T-helper 2 cell treated with Interferon-gamma antibody and Interleukin-4, amounts not matched to agents 5 μg/mL and 100 μg/mL, for 36 hours (primary cell): Measurements from ENCODE around the gene TP63.
"Not testable (repeated sequence)": the region's sequence is repeated elsewhere in the genome, so short reads cannot be mapped to it uniquely, and the experiment has no call there.

Experiments
- DNase-seq: peaks from one replicate; pipeline ENCODE4 v3.0.0; 2021; ENCODE audit warnings: low spot score
- H3K27ac Mint-ChIP-seq: one replicate; pipeline ENCODE4 v1.8.0; 2021; ENCODE audit warnings: mild to moderate bottlenecking, mixed read lengths
- H3K27me3 Mint-ChIP-seq: one replicate; pipeline ENCODE4 v1.8.0; 2021; ENCODE audit warnings: low read depth, mixed read lengths
- H3K36me3 Mint-ChIP-seq: one replicate; pipeline ENCODE4 v1.8.0; 2021; ENCODE audit warnings: low read depth, mixed read lengths
- H3K4me1 Mint-ChIP-seq: one replicate; pipeline ENCODE4 v1.8.0; 2021; ENCODE audit warnings: low read depth, mixed read lengths
- H3K4me3 Mint-ChIP-seq: one replicate; pipeline ENCODE4 v1.8.0; 2022; ENCODE audit warnings: mild to moderate bottlenecking, moderate library complexity, mixed read lengths
- H3K9me3 Mint-ChIP-seq: one replicate; pipeline ENCODE4 v1.8.0; 2021; ENCODE audit warnings: mixed read lengths

Gene TP63

DNA sequence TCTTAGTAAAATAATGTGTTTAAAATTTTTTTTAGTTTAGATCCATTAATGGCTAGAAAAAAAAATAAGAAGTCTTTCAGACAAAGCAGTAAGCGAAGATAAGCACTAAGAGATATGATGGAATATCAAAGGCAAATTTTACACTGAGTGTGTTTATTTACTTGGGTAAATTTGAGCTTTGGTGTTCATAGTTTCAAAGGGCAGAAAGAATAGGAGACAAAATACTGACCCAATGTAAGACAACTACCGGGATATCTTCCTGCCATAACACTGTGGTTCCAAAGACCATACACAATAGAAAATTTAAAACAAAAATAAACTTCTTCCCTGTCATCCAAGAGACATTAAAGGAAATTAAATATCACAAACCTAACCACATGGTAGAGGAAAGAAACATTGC lies 25.5 kb upstream of the TP63 start:
- H3K27ac Mint-ChIP-seq, result no peak overlapping the region
- peaks cover 33% of the 10 kb centered on the region for H3K9me3 Mint-ChIP-seq
- no peak overlapping the region for H3K4me3 Mint-ChIP-seq
- DNase-seq, result no peak
- H3K4me1 Mint-ChIP-seq, result no peaks in the 10 kb centered on the region
- H3K36me3 Mint-ChIP-seq, result peaks cover 13% of the 10 kb centered on the region
- H3K27me3 Mint-ChIP-seq, result no peaks in the 10 kb centered on the region

DNA sequence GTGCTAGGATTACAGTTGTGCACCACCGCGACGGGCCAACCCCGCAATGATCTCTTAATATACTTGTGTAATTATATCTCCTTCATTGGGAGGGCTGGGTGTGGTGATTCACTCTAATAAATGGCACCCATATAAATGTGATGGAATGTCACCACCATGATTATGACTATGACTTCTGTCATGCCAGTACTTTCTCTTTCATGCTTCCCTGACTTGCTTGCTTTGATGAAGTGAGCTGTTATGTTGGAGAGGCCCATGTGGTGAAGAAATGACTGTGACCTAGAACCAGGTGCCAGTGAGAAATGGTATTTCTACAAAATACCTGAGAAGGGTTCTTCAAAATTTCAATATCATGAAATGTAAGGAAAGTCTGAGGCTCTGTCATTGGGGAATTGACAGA lies 24.4 kb upstream of the TP63 start:
- no peak overlapping the region for H3K4me3 Mint-ChIP-seq
- H3K9me3 Mint-ChIP-seq, result peaks cover 42% of the 10 kb centered on the region
- no peaks in the 10 kb centered on the region for H3K27me3 Mint-ChIP-seq
- H3K27ac Mint-ChIP-seq, result no peak overlapping the region
- H3K36me3 Mint-ChIP-seq, result peaks cover 16% of the 10 kb centered on the region
- DNase-seq, result no peak
- H3K4me1 Mint-ChIP-seq, result no peaks in the 10 kb centered on the region

- not testable (repeated sequence) for H3K4me3 Mint-ChIP-seq, H3K27ac Mint-ChIP-seq, DNase-seq, H3K27me3 Mint-ChIP-seq, H3K4me1 Mint-ChIP-seq
- Mint-ChIP-seq H3K36me3 (peaks cover 11% of the 10 kb centered on the region), H3K9me3 (peaks cover 36% of the 10 kb centered on the region)
These were observed 18.5 kb upstream of the TP63 start for GRCh38 chr3:189612641-189613040.

DNA sequence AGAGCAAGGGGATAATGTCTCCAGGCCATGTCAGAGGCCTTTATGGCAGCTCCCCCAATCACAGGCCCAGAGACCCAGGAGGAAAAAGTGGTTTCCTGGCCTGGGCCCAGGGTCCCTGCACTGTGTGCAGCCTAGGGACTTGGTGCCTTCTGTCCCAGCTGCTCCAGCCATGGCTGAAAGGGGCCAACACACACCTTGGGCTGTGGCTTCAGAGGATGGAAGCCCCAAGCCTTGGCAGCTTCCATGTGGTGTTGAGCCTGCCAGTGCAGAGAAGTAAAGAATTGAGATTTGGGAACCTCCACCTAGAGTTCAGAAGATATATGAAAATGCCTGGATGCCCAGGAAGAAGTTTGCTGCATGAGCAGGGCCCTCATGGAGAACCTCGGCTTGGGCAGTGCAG lies 18.1 kb upstream of the TP63 start:
- no peak overlapping the region for H3K27ac Mint-ChIP-seq
- no peak for DNase-seq
- H3K4me1 Mint-ChIP-seq, result peaks cover 7% of the 10 kb centered on the region
- peaks cover 8% of the 10 kb centered on the region for H3K36me3 Mint-ChIP-seq
- H3K4me3 Mint-ChIP-seq, result no peak overlapping the region
- no peaks in the 10 kb centered on the region for H3K27me3 Mint-ChIP-seq
- peaks cover 36% of the 10 kb centered on the region for H3K9me3 Mint-ChIP-seq

DNA sequence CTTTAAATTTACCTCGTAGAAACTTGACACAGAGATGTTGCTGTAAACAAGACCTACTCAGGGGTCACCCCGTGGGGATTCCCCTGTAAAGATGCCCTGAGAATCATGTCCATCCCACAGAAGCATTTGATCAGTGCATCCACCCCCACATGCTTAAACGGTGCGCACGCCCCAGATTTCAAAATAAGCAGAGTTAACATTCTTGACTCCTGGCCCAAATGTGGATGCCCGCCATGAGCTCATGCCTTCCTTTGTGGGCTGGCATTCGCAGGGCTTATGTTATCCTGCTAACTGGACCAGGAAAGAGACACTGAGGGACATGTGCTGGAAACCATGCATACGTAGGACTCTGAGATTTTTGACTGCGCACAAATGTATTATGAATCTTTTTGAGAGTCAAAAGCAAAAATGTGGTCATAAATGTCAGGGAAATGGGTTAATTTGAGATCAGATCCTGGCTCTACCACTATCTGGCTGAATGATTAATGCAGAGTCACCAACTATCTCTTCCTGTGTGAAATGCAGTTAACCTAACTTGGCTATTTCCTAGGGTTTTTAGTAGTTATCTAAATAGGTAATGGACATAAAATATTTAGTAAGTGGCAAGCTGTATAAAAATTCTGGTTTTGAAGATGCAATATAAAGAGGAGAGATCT lies 9.1 kb upstream of the TP63 start:
- Mint-ChIP-seq H3K27ac (peak overlapping the region; percentile 38), H3K9me3 (peaks cover 8% of the 10 kb centered on the region), H3K27me3 (no peaks in the 10 kb centered on the region), H3K36me3 (peaks cover 2% of the 10 kb centered on the region), H3K4me1 (peaks cover 42% of the 10 kb centered on the region), H3K4me3 (peak overlapping the region; percentile 63)
- DNase-seq, result peak; percentile 31

DNA sequence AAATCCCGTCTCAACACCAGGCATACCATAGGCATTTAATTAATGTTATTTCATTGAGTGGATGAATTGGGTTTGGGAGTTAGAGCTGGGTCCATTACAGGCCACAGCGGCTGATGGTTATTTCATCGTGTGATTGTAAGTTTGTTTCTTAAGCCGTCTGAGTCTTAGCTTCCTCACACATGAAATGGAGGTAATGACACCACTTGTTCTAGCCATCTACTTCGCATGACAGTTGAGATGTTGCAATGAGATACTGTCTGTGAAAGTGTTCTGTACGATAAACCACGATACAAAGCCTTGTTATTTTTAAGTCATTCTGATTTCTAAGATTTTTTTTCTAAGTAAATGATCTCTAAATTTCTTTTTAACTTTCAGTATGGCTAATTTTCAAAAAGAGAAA lies 8.6 kb upstream of the TP63 start:
- H3K4me3 Mint-ChIP-seq, result peak overlapping the region; percentile 63
- no peaks in the 10 kb centered on the region for H3K27me3 Mint-ChIP-seq
- H3K27ac Mint-ChIP-seq, result peak overlapping the region; percentile 38
- peaks cover 4% of the 10 kb centered on the region for H3K36me3 Mint-ChIP-seq
- peaks cover 13% of the 10 kb centered on the region for H3K9me3 Mint-ChIP-seq
- peaks cover 42% of the 10 kb centered on the region for H3K4me1 Mint-ChIP-seq
- no peak for DNase-seq

GRCh38 chr3:189624130-189624529 lies 7.1 kb upstream of the TP63 start:
- no peak overlapping the region for H3K27ac Mint-ChIP-seq
- H3K9me3 Mint-ChIP-seq, result peaks cover 11% of the 10 kb centered on the region
- no peak overlapping the region for H3K4me3 Mint-ChIP-seq
- peaks cover 4% of the 10 kb centered on the region for H3K36me3 Mint-ChIP-seq
- DNase-seq, result no peak
- no peaks in the 10 kb centered on the region for H3K27me3 Mint-ChIP-seq
- peaks cover 42% of the 10 kb centered on the region for H3K4me1 Mint-ChIP-seq

GRCh38 chr3:189625071-189625470 lies 6.1 kb upstream of the TP63 start:
- Mint-ChIP-seq H3K27ac (no peak overlapping the region), H3K4me1 (peaks cover 46% of the 10 kb centered on the region), H3K36me3 (peaks cover 4% of the 10 kb centered on the region), H3K27me3 (no peaks in the 10 kb centered on the region), H3K9me3 (peaks cover 8% of the 10 kb centered on the region), H3K4me3 (no peak overlapping the region)
- DNase-seq, result no peak

DNA sequence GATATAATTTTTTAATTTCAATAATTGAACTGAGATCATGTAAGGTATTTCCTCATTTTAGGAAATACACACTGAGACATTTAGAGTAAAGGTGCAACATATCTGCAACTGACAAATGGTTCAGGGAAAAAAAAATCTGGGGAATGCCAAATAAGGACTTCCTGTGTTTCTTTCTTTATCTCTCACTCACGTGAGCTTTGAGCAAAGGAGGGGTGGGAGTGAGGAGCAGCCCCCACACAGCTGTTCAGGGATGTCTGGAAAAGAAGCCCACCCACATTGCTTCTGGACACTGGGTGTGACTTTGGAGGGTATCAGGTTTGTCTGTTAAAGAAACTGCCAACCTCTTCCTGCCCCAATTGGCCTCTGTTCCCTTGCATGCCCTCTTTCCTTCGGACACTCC lies 5.6 kb upstream of the TP63 start:
- Mint-ChIP-seq H3K4me3 (no peak overlapping the region), H3K27ac (no peak overlapping the region), H3K36me3 (peaks cover 4% of the 10 kb centered on the region), H3K4me1 (peaks cover 49% of the 10 kb centered on the region), H3K27me3 (no peaks in the 10 kb centered on the region), H3K9me3 (peaks cover 8% of the 10 kb centered on the region)
- DNase-seq, result no peak

DNA sequence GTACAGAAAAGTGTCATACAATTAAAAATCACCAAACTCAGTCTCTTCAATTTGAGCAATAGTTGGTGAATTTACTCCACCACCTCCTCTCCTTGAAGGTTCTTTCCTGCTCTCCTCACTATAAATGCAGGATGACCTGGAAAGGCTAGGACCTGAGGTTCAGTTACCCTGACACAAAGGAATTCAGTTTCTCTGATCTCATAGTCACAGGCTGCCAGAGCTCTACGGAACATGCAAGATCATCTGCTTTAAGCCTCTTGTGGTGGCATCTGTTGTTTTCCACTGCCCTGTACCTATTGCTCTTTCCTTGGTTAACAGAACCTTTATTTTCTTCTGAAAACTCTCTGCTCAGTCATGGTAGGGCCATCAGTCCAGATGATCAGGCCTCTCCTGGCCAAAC lies 4.9 kb upstream of the TP63 start:
- Mint-ChIP-seq H3K27ac (no peak overlapping the region), H3K4me3 (no peak overlapping the region), H3K9me3 (peaks cover 8% of the 10 kb centered on the region), H3K36me3 (peaks cover 4% of the 10 kb centered on the region), H3K27me3 (no peaks in the 10 kb centered on the region), H3K4me1 (peaks cover 56% of the 10 kb centered on the region)
- DNase-seq, result no peak

- Mint-ChIP-seq H3K4me3 (peak overlapping the region; percentile 59), H3K27me3 (no peaks in the 10 kb centered on the region), H3K9me3 (peaks cover 8% of the 10 kb centered on the region), H3K36me3 (peaks cover 4% of the 10 kb centered on the region), H3K4me1 (peaks cover 33% of the 10 kb centered on the region), H3K27ac (peak overlapping the region; percentile 15)
- DNase-seq, result no peak
These were observed 1.3 kb upstream of the TP63 start for GRCh38 chr3:189629803-189630455.

GRCh38 chr3:189630767-189631372 lies 319 bp upstream of the TP63 start:
- Mint-ChIP-seq H3K9me3 (peaks cover 8% of the 10 kb centered on the region), H3K27me3 (no peaks in the 10 kb centered on the region), H3K27ac (peak overlapping the region; percentile 82)

GRCh38 chr3:189631409-189631808 lies 220 bp downstream of the TP63 start:
- peak overlapping the region; percentile 12 for H3K27ac Mint-ChIP-seq
- H3K4me3 Mint-ChIP-seq, result peak overlapping the region; percentile 14
- H3K27me3 Mint-ChIP-seq, result no peaks in the 10 kb centered on the region
- no peak for DNase-seq
- H3K4me1 Mint-ChIP-seq, result peaks cover 23% of the 10 kb centered on the region
- peaks cover 8% of the 10 kb centered on the region for H3K9me3 Mint-ChIP-seq
- H3K36me3 Mint-ChIP-seq, result peaks cover 4% of the 10 kb centered on the region

More at GRCh38 chr3:189630767-189631372, 319 bp upstream of the TP63 start:
- peaks cover 28% of the 10 kb centered on the region for H3K4me1 Mint-ChIP-seq
- peak overlapping the region; percentile 74 for H3K4me3 Mint-ChIP-seq
- DNase-seq, result no peak
- peaks cover 4% of the 10 kb centered on the region for H3K36me3 Mint-ChIP-seq

DNA sequence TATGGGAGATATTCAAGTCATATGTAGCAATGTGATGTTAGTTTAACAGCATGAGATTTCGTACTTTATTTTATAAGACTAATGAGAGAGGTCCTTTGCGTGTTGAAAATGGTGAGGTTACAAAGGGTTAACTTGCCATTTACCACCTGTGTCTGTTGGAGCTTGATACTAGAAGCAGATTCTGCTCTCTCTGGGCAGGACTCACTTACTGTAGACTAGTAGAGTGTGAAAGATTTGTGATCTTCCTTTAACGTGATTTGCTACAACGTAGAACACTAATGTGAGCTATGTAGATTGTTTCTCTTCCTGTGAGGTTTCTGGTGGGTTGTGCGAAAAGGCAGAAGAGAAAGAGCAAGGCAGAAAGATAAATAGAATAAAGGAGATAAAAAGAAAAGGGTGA lies 1.1 kb downstream of the TP63 start:
- peak overlapping the region; percentile 9 for H3K4me3 Mint-ChIP-seq
- H3K36me3 Mint-ChIP-seq, result peaks cover 2% of the 10 kb centered on the region

More for the DNA sequence above, 1.1 kb downstream of the TP63 start:
- H3K4me1 Mint-ChIP-seq, result peaks cover 22% of the 10 kb centered on the region
- no peak overlapping the region for H3K27ac Mint-ChIP-seq
- H3K9me3 Mint-ChIP-seq, result peaks cover 6% of the 10 kb centered on the region
- DNase-seq, result no peak
- no peaks in the 10 kb centered on the region for H3K27me3 Mint-ChIP-seq
